ENCODE measurements around the gene ZNF549.

ZNF549 gene

GRCh38 chr19:57566396-57567265, 39.5 kb downstream of the ZNF549 start:
- DNase-seq (ENCODE audit: low read depth, low spot score): peak; percentile 43

GRCh38 chr19:57570707-57571106, 43.6 kb downstream of the ZNF549 start:
- DNase-seq (ENCODE audit: low read depth, low spot score): no peak

- DNase-seq (ENCODE audit: low read depth, low spot score): no peak
Observed at GRCh38 chr19:57572415-57572947, 45.3 kb downstream of the ZNF549 start.

- no peak for DNase-seq (ENCODE audit: low read depth, low spot score)
Observed at GRCh38 chr19:57576661-57577060, 49.5 kb downstream of the ZNF549 start.

- peak; percentile 99 for DNase-seq (ENCODE audit: low read depth, low spot score)
Observed at GRCh38 chr19:57578487-57579205, 51.5 kb downstream of the ZNF549 start, which contains the start of gene ZNF416. Gene ZNF416 (minus strand): TSS chr19:57578911. CDS start chr19:57578704, 207 bp downstream.

- DNase-seq (ENCODE audit: low read depth, low spot score): no peak
Observed at GRCh38 chr19:57583104-57583520, 56.0 kb downstream of the ZNF549 start.

- peak; percentile 97 for DNase-seq (ENCODE audit: low read depth, low spot score)
Observed at GRCh38 chr19:57583521-57584416, 56.6 kb downstream of the ZNF549 start, which contains the start of gene ZIK1. Gene ZIK1 (plus strand): TSS chr19:57584145. CDS start chr19:57584357, 212 bp downstream.

- peak; percentile 73 for DNase-seq (ENCODE audit: low read depth, low spot score)
Observed at GRCh38 chr19:57587529-57587928, 60.4 kb downstream of the ZNF549 start.

GRCh38 chr19:57599377-57599760, 72.2 kb downstream of the ZNF549 start:
- no peak for DNase-seq (ENCODE audit: low read depth, low spot score)

GRCh38 chr19:57599761-57600383, 72.7 kb downstream of the ZNF549 start, which contains the start of gene ZNF530:
Gene ZNF530 (plus strand): TSS chr19:57599885. CDS start chr19:57604346, 4,461 bp downstream.
- peak; percentile 96 for DNase-seq (ENCODE audit: low read depth, low spot score)

- DNase-seq (ENCODE audit: low read depth, low spot score): no peak
Observed at GRCh38 chr19:57606931-57607330, 79.8 kb downstream of the ZNF549 start.

Data from astrocyte of the hippocampus (primary cell).